Measurements from ENCODE around the gene SIRT5. TPM values are rescaled to one million over a fixed set of nuclear protein-coding genes. Genes with fewer than 3 reads are reported as not detected.

The SIRT5 gene
- total RNA-seq, 1 experiment from 2014 or later: 14.3 TPM

DNA sequence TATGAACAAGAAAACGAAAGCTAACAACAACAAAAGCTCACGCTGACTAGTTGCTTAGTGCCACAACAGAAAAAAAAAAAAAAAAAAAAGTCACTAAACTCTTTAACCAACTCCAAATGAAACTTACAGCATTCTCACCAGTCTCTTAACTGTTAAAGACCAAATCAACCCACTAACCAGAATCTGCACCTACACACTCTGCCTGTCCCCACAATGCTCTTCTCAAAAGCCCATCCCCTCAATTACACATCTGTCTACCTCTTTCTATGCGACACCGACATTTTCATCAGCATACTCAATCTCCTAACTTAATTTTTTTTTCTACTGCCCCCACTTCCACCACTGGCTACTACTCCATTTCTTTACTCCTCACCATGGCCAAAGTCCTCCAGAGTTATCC lies 75.0 kb downstream of the SIRT5 start:
- H3T11ph ChIP-seq (ENCODE audit: low read length): no peak overlapping the region
- H3K27me3 ChIP-seq (ENCODE audit: insufficient read depth, low read length): no peaks in the 10 kb centered on the region
- Mint-ChIP-seq H3K9me3 (no peaks in the 10 kb centered on the region), H3K4me3 (no peak overlapping the region), H3K27me3 (ENCODE audit: low read depth) (no peaks in the 10 kb centered on the region), H3K36me3 (ENCODE audit: insufficient read depth in 1 of 3, low read depth in 3 of 3) (peaks cover 3 to 11% (median 10%) of the 10 kb centered on the region in 3 experiments; a peak in 5 of 7 replicates), H3K4me1 (no peaks in the 10 kb centered on the region), H3K27ac (peak overlapping the region in 1 of 3 experiments; percentile 4; a peak in 1 of 7 replicates)
- no peaks in the 10 kb centered on the region for H3K23me2 ChIP-seq (ENCODE audit: insufficient read length, low read depth, low read length, poor library complexity, severe bottlenecking)
- H3K79me1 ChIP-seq (ENCODE audit: insufficient read depth, low read depth, low read length, poor library complexity, severe bottlenecking): no peaks in the 10 kb centered on the region
- no peak overlapping the region for H3K27ac ChIP-seq (ENCODE audit: insufficient read length, low read depth, low read length)
- H3K4ac ChIP-seq (ENCODE audit: low read depth, low read length): no peak overlapping the region
- H2BK20ac ChIP-seq (ENCODE audit: low read depth, low read length, poor library complexity, severe bottlenecking): no peak overlapping the region
- H4K20me1 ChIP-seq (ENCODE audit: control insufficient read depth, insufficient read depth, insufficient read length): no peaks in the 10 kb centered on the region
- H3K18ac ChIP-seq (ENCODE audit: insufficient read length, low read depth, low read length): no peak overlapping the region
- no peak overlapping the region for H2AK5ac ChIP-seq (ENCODE audit: insufficient read length, low read length)
- H3K23ac ChIP-seq (ENCODE audit: insufficient read length, low read depth, low read length): no peak overlapping the region
- no peak overlapping the region for H3K56ac ChIP-seq (ENCODE audit: insufficient read length, low read depth, low read length)
- H2BK120ac ChIP-seq (ENCODE audit: low read depth, low read length, poor library complexity, severe bottlenecking): no peak overlapping the region
- no peaks in the 10 kb centered on the region for H3K4me1 ChIP-seq (ENCODE audit: insufficient read depth, low read length)
- no CpG with 5 or more reads among the region's 4 CpGs for WGBS (ENCODE audit: extremely low coverage, insufficient read length, low lambda C conversion rate)
- H3K14ac ChIP-seq (ENCODE audit: insufficient read depth, low read length): no peak overlapping the region
- H3K9ac ChIP-seq (ENCODE audit: extremely low read depth, insufficient read length, low read length): no peak overlapping the region
- no peak for DNase-seq
- no peak overlapping the region for H4K8ac ChIP-seq (replicated peaks; ENCODE audit: insufficient read length, low read depth, low read length)
- H3K4me2 ChIP-seq (ENCODE audit: insufficient read depth, insufficient read length, low read length): no peak overlapping the region
- H2BK5ac ChIP-seq (ENCODE audit: insufficient read length, low read length): no peak overlapping the region
- H3K9me3 ChIP-seq (ENCODE audit: control insufficient read depth, low read depth, low read length): no peaks in the 10 kb centered on the region
- no peak overlapping the region for H2BK12ac ChIP-seq (ENCODE audit: insufficient read length, low read depth, low read length)
- no peak overlapping the region for H2AFZ ChIP-seq (ENCODE audit: low read length)
- TF ChIP-seq, protein P1, sequence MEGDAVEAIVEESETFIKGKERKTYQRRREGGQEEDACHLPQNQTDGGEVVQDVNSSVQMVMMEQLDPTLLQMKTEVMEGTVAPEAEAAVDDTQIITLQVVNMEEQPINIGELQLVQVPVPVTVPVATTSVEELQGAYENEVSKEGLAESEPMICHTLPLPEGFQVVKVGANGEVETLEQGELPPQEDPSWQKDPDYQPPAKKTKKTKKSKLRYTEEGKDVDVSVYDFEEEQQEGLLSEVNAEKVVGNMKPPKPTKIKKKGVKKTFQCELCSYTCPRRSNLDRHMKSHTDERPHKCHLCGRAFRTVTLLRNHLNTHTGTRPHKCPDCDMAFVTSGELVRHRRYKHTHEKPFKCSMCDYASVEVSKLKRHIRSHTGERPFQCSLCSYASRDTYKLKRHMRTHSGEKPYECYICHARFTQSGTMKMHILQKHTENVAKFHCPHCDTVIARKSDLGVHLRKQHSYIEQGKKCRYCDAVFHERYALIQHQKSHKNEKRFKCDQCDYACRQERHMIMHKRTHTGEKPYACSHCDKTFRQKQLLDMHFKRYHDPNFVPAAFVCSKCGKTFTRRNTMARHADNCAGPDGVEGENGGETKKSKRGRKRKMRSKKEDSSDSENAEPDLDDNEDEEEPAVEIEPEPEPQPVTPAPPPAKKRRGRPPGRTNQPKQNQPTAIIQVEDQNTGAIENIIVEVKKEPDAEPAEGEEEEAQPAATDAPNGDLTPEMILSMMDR (conservative IDR thresholded peaks at IDR 0.05): no peak
- no peaks in the 10 kb centered on the region for H3K79me2 ChIP-seq (ENCODE audit: insufficient read depth, low read length)
- no peak overlapping the region for H4K5ac ChIP-seq (ENCODE audit: insufficient read length, low read depth, low read length)
- H2BK15ac ChIP-seq (ENCODE audit: low read depth, low read length): no peak overlapping the region
- no peak overlapping the region for H4K91ac ChIP-seq (ENCODE audit: insufficient read length, low read depth, low read length)
